Measurements from ENCODE around the gene UBXN11.

- no peak for TF ChIP-seq CTCF (IDR thresholded peaks at IDR 0.05)
- TF ChIP-seq POLR2A (IDR thresholded peaks at IDR 0.05): no peak
Observed at GRCh38 chr1:26305667-26306289, 658 bp downstream of the UBXN11 start.

Measured in body of pancreas (tissue), 4 donors.